Astrocyte of the hippocampus (primary cell): ENCODE data around the gene CDH4.

Experiments
- DNase-seq: peaks from one replicate; pipeline ENCODE4 v3.0.0; 2011; ENCODE audit warnings: low read depth, low spot score

The CDH4 gene

DNA sequence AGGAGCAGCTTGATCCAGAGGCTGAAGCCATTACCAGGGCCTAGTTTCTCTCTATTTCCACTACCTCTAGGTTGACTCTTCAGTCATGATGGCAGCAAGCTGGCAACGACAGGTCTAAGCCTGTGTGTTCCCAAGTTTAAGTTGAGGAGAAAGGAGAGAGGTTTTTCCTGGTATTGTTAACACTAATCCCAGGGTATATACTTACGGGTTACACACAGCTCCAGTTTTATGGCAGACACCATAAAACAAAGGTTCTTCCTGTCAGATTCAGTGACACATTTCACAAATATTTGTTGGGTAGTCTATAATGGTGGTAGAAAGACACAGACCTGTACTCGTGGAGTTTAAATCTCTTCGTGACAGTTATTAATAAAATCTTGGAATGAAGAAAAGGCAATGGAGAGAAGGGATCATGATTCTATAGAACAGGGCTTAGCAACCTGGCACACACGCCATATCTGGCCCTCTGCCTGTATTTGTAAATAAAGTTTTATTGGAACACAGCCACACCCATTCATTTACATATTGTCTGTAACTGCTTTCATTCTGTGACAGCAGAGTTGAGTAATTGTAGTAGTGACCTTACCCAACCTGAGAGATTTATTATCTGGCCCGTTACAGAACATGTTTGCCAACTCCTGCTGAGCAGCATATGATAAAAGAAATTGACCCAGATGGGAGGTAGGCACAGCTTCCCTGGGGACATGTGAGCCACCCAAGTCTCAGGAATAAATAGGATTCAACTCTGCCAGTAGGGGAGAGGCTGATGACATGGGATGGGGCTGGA, 323.3 kb downstream of the CDH4 start:
- no peak for DNase-seq

DNA sequence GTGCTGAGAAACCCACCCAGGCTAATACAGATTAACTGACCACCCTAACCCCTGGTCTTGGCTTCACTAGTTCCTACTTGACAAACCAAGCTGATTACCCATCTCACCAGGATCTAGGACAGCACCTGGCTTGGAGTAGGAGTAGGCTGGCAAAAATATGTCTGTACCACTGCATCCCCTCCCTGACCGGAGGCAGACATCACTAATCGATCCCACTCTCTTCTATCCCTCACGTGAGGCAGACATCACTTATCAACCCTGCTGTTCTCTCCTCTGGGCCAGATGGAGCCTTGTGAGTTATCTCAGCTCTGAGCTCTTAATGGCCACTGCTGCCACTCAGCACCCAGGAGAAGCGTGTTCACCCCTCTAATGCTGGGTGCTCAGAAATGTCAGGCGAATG, 324.3 kb downstream of the CDH4 start:
- DNase-seq: no peak

DNA sequence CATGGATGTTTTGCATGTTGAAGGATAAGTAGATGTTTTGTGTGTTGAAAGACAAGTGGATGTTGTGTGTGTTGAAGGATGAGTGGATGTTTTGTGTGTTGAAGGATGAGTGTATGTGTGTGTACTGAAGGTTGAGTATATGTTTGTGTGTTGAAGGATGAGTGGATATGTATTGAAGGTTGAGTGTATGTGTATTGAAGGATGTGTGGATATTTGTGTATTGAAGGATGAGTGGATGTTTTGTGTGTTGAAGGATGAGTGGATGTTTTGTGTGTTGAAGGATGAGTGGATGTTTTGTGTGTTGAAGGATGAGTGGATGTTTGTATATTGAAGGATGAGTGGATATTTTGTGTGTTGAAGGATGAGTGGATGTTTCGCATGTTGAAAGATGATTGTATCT, 325.0 kb downstream of the CDH4 start:
- DNase-seq: no peak

DNA sequence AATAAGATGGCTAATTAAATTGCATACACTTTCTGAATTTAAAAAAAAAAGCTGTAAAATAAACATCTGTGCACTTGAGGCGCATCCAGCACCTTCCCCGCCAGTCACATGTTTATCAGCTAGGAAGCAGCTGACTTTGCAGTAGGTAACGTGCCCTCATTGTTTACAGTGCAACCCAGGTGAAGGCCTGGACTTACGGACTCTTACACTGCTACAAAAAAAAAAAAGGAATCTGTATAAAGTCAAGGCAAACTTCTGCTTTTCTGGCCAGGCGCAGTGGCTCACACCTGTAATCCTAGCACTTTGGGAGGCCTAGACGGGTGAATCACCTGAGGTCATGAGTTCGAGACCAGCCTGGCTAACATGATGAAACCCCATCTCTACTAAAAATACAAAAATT, 327.8 kb downstream of the CDH4 start:
- no peak for DNase-seq

DNA sequence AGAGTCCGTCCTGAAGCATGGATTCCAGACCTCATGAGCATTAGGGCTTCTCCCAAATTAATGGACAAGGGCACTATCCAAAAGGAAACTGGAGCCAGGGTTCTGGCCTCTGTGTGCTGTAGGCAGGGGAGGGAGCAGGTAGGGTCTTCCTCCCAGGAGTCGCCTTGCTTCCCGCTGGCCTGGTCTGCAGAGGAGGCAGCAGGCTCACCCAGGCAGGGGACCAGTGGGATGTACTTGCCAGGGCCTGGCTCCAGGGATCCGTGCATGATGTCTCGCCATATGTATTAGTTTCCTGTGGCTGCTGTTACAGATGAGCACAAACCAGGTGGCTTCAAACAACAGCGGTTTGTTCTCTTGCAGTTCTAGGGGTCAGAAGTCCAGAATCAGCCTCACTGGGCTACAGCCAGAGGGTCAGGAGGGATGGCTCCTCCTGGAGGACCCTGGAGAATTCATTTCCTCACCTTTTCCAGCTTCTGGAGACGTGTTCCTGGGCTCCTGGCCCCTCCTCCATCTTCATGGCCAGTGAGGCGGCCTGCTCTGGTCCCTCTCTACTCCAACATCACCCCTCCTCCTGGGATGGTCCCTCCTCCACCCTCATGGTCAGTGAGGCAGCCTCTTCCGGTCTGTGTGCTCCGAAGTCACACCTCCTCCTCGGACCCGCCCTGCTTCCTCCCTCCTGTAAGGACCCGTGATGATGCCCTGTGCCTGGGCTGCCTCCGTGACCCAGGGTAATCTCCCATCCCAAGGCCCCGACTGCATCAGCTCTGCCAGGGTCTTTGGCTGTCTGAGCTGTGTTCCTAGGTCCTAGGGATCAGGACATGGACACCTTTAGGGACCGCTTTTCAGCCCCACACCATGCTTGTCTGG, 329.1 kb downstream of the CDH4 start:
- no peak for DNase-seq

DNA sequence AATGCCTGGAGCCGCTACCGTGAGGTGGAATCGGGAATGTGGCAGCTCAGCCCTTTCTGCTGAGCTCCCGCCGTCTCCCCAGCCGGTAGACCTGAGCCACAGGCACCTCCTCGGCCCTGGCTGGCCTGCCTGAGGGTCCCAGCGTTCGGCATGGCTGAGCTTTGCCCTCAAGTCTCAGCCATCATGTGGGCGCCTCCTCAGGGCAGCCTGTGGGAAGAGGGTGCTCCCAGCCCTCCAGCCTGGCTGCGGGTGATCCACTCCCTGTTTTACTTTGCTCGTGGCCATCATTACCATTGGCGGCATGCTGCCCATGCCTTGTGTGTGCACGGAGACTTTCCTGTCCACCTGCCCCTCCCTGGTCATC, 329.7 kb downstream of the CDH4 start:
- no peak for DNase-seq

DNA sequence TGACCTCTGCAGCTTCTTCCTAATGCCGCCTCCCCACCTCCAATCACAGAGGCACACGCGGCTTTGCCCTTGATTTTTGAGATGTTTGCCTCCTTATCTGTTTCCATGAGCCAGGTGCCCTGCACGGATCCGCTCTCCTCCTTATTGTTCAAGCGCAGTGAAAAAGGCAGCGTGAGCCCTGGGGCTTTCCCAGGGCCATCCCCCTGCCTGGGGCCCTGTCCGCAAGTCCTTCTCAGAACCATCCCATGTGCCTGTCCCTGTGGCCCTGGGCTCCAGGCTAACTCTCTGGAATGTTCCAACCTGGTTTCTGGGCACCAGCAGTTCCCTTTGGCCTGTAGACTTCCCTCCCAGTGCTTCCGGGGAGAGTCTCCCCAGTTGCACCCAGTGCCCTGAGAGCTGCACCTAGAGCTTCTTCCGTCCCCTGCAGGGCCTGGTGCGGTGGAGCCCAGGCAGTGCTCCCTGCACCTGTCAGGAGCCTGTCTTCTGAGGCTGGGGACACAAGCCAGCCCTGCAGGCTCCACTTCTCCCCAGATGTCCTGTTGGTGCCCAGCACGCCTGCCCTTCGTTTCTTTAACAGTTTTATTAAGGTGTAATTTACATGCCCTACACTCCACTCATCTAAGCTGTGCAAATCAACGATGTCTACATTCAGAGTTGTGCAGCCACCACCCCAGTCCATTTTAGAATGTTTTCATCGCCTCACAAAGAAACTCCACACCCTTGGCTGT, 330.3 kb downstream of the CDH4 start:
- no peak for DNase-seq

DNA sequence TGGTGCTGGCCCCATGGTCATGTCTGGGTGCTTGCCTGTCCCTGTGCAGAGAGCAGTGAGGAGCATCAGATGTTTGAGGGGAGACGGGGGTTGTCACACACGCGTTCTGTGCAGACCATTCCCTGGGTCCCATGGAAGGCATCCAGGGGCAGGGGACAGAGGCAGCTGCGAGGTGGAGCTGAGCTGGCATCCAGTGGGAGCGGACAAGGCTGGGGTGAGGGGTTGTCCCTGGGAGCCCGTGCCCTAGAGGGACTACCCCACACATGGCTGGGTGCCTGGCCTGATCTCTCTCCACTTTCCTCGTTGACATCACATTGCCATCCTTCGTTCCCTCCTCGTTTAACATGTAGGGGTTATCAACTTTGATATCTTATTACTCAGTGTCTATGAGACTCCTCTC, 331.3 kb downstream of the CDH4 start:
- no peak for DNase-seq

DNA sequence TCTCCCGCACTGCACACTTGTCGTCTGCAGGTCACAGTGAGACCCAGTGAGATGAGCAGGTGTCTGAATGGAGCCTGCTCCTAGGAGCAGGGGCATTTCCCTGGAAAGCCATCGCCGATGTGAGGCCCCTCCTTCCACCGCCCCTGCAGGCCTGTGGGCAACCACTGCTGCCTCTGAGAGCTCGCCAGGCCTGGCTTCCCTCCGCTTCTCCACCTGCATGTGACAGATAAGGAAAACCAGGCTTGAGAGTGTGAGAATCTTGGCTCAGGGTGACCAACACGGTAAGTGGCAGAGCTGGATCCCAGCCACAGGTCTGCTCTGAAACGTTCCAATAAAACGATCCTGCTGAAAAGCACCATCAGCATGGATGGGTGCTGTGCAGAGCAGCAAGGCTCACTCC, 332.8 kb downstream of the CDH4 start:
- peak; percentile 36 for DNase-seq

DNA sequence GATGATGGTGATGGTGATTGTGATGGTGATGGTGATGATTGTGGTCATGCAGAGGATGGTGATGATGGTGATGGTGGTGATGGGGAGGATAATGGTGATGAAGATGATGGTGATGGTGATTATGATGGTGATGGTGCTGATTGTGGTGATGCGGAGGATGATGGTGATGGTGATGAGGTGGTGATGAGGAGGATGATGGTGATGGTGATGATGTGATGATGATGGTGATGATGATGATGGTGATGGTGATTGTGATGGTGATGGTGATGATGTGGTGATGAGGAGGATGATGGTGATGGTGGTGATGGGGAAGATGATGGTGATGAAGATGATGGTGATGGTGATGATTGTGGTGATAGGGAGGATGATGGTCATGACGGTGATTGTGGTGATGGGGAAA, 333.7 kb downstream of the CDH4 start:
- DNase-seq: no peak

DNA sequence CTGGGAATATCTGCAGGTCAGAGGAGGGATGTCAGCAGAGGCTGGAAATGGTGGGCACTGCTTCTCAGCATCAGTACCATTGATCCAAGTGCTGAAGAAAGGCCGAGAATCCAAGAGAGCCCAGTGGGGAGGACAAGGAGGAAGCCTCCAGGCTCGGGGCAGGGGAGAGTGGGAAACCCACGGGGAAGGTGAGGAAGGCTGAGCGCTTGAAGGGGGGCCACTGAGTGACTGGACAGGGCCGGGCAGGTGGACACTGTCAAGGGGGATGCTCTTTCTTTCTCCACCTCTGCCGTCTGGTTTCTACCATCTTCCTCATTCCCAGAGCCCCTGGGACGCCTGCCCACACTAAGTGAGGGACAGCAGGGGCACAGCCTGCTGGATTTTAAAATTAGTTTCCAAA, 335.0 kb downstream of the CDH4 start:
- no peak for DNase-seq

DNA sequence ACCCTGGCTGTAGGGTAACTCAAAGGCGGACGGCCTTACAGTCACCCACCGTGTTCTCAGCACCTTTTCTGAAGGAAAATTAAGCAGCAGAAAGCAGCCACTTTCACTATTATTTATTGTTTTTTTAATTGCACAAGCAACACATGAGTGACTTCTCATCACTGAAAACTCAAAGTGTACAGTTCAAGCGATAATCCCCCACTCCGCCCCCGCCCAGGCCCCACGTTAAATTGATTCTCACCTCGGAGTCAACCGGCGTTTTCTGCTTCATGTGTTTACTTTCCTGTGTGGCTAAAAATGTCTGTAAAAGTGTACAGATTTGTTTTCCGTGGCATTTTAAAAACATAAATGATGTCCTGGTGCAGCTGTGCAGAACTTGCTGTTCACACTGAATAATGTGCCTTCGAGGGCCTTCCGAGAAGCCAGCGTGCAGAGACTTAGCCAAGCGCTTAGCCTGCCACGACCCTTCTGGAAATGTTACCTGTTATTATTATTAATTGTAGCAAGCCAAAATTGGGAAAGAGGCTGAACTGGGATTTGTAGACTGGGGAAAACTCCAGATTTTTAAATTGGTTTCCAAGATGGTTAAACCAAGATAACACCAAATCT, 335.7 kb downstream of the CDH4 start:
- no peak for DNase-seq

DNA sequence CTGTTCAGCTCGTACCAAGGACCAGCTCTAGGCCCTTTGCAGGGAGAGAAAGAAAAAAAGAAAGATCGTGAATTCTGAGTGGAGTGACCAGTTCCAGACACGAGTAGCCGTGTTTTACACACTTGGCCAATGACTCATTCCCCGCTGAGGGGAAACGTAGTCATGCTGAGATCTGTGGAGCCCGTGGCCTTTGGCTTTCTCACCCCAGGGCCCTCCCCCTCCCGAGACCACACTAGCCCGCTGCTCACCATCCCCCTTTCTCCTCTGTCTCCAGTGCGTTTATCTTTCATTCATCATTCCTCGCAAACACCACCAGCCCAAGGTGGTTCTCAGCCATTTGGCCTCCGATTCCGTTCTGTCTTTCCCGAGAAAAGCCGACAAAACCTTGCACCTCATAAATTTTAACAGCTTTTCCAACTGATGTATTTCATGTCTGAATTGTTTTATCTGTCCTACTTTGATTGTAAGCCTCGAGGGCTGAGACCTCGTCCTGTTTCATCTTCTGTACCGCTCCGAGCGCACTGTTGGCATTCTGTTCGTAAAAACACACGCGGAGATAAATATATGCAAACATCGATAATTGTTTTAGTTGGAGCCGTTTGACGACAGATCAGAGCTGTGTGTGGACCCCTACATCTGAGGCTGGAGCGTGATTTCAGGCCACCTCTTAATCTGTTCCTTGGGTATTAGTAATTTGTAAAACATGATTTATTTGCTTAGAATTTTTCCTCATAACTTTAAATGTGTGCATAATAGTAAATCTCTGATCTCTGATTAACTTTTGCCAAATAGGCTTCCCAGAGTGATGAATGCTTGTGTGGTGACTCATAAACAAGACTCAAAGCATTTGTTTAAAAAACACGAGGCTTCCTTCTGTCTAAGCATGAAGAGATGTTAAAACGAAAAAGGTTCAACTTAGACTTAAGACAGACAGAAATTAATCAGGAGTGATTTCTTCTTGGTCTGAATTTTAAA, 336.6 kb downstream of the CDH4 start:
- peak; percentile 78 for DNase-seq

DNA sequence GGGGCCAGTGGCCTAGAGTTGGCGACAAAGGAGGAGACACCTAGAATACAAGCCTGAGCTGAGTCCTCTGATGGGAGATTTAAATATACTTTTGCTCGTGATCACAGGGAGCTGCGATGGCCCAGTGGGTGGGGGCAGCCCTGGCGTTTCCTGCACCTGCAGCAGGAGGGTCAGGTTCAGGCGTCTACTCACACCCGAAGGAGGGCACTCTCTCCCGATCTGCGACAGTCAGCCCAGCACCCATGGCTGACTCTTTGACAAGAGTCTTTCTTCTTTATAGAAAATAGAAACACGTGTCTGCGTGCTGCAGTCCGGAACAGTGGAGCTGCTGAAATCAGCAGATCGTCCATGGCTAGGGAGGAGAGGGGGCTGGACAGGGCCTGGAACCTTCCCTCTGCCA, 338.2 kb downstream of the CDH4 start:
- no peak for DNase-seq

DNA sequence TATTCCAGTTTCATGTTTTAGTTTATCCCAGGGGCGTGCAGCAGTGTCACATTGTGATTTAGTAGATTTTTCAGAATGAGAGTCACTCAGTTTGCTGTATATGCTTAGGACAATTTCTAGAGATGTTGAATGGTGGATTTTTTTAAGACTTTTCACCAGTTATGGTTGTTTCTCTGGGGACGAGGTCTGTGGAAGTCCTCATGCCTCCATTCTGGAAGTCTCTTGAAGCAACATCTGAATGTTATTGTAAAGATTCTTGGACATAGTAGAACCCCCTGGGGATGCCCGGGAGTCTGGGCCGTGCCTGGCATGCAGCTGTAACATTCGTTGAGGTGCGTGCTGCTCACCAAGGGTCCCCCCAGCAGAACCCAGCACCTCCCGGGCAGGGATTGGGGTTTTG, 341.5 kb downstream of the CDH4 start:
- no peak for DNase-seq

DNA sequence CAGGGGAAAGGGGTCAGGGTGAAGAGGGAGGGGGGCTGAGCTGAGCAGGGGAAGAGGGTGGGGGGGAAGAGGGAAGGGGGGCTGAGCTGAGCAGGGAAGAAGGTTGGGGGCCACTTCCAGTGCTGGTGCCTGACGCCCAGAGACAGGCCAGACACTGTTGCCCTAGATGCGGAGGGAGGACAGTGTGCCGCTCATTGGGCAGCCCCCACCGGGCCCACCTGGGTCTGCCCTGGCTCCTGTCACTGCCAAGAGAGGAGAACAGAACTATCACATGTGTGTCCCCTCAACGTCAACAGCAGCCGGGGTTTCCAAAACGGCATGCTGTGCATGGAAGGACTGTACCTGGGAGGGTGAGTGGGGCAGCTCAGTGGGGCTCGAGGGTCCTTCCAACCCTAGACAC, 342.1 kb downstream of the CDH4 start:
- DNase-seq: no peak

DNA sequence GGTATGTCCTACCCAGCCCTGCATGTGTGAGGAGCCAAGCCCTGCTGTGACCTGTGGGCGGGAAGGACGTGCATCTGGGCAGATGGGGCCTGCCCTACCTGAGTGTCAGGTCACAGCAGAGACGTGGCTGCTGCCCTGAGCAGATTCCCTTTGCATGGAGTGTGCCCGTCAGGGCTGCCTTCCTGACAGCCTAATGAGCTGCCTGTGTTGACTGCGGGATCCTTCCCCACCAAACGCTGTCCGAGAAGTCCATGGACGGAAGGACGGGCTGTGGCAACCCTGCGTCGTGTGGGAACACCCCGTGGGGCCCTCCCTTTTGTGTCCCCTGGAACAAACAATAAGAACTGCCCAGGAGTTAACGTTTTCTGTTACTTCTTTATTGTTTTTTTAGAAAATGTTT, 343.2 kb downstream of the CDH4 start:
- DNase-seq: no peak

DNA sequence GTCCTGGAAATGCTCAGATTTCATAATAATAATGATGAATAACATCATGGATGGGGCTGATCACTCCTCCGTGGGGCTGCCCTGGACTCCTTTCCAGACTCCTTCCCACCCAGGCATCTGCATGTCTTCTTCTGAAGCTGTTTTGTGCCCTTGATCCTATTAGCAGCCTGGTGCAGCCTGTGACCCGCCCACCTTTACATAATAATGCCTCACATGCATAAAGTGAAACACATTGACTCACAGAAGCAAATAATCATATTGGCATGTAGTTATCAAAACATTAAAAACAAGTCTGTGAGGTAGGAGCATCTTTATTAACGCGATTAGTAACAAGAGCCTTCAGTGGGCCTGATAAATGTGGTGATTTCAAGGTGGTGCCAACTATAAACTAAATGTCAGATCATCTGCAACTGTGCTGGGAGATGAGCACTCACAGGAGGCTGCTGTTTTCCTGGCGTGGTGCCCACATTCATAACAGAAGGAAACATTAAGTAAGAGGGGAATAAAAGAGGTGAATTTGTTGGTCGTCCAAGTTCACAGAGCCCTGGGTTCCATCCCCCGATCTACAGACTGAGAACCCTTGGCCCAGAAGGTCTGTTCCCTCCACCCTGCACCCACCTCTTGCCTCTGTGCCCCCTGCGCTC, 344.7 kb downstream of the CDH4 start:
- DNase-seq: no peak

DNA sequence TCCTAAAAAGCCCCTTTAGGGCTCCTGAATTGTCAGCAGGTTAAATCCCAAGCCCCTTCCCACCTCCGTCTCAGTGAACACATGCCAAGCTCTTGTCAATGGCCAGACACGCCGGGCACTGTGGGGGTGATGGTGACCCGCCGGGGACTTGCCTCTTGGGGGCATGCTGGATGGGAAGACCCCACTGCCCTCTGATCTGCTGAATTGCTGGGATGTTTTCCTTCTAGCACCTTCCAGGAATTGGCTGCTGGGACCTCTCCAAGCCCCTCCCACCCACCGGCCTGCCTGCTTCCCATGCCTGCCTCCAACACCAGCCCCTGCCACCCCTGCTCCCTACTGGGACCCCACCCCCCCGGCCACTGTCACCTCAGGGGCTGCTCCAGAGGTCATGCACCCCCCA, 345.9 kb downstream of the CDH4 start:
- DNase-seq: no peak

DNA sequence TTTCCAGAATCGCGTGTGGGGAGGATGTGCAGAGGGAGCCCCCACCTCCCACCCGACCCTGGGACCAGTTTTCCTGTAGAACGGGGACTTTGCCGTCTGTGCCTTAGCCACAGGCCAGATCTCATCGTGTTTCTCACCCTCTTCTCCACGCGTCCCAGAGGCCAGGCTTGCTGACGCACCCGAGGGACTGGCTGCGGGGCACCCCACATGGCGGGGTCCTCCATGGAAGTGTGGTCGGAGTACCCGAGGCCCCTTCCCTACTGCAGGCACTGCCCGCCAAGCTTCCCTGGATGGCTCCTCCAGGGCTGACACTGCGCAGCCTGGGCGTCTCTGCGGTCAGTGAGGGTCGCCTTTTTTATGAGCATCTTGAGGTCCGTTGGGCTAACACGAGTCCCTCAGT, 346.5 kb downstream of the CDH4 start:
- DNase-seq: no peak
